A172 (cell line): ENCODE measurements around the gene DNAJC5. TPM values are rescaled to one million over a fixed set of nuclear protein-coding genes. Genes with fewer than 3 reads are reported as not detected.

ENCODE experiments used
- DNase-seq: peaks from one replicate; pipeline ENCODE4 v3.0.0-alpha.2; 2015; ENCODE audit warnings: low spot score
- total RNA-seq: library from RNA; depleted of rRNA; stranded (reverse); fragments of >200 nt; shearing (Covaris generic); gene quantifications from 2 replicates; pipeline ENCODE4 v1.2.3, GENCODE V29; 2014; rRNA removed

Gene DNAJC5
- total RNA-seq, 1 experiment from 2014 or later, result 50.2 TPM

DNA sequence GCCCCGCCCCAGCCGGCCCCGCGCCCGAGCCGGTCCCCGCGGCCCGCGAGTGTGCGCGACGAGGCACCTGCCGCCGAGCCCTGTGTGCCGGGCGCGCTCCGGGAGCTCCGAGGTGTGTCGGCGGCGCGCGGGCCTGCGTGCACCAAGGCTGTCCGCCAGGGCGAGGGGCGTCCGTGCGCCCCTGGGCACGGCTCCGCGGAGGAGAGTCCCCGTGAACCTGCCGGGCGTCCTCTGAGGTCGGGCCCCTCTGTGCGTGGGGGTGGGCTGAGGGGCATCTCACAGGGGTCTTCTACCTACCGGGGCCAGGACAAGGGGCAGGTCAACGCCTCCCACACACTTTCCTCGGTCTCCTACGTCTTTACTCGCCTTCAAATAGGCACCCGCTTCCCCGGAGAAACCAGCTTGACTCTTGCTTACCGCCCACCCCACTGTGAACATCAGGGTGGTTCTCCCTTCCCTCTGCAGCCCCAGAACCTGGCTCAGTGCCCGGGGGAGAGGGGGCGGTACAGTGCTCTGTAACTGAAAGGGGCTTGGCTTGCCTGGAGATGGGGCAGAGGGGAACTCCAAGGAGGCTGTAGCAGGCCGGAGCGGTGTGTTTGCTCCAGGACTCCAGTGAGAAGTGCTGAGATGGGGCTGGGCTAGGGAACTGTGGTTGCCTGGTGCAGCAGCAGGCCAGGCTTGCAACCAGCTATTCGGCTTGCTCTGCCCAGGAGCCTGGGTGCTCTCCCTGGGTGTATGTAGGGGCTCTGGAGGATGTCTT lies 84.8 kb downstream of the DNAJC5 start, which contains the start of gene SAMD10:
SAMD10 (minus strand) TSS at position 86 of the 760 bp plus-strand sequence. CDS start 175 bp downstream, outside the sequence.
- DNase-seq, result no peak

DNA sequence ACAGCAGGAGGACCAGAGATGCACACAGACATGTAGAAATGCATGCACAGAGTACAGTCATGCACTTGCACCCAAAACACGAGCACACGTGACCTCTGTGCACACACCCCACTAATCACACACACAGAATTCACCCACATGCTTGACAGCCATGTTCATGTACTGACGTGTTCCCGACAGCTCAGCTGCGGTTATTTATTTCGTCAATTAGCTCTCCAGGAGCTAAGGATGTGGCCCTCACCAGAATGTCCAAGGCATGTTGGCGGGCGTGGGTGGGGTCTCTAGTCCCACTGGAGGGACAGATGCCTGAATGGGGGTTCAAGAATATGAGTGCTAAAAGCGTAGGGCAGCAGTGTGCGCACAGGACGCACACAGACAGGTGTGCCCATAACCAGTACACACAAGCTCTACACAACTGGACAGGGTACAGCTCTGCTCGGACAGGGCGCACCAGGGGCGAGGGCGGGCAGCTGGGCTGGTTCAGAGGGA lies 85.4 kb downstream of the DNAJC5 start:
- DNase-seq, result no peak

DNA sequence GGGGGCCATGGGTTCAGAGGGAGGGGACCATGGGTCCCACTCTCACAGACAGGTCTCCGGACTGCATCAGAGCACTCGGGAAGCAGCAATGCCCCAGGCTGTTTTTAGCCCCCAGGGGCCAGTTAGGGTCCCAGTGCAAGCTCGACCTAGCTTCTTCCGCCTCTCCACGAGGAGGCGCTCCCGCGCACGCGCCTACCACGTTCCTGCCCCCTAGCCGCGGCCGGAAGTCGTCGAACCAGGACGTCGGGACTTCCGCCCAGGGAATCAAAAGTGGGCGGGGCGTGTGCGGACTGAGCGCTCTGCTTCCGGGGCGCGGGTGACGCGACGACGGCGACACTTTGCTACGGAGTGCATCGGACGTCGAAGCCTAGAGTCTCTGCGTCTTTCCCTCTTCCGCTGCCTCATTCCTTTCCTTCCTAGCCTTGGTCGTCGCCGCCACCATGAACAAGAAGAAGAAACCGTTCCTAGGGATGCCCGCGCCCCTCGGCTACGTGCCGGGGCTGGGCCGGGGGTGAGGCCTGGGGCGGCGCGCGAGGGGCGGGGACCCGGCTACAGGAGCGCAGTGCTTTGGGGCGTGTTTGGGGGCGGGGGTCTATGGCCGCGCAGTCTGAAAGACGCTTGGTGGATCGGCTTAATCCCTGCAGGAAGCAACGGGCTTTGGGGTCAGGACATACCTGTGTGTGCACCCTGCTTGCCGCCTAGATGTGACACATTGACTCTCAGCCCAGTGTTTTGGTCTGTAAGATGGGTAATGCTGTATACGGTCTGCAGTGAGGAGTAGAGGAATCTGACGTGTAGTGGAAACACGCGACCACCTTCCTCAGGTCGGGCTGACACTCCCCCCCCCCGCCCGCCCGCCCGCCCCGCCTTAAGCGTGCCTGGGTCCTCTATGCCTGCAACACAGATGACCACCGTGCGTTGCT lies 86.1 kb downstream of the DNAJC5 start, which contains the start of gene PRPF6:
PRPF6 (plus strand) TSS at position 327 of the 923 bp plus-strand sequence; CDS start at position 441, 114 bp downstream.
- peak; percentile 93 for DNase-seq

DNA sequence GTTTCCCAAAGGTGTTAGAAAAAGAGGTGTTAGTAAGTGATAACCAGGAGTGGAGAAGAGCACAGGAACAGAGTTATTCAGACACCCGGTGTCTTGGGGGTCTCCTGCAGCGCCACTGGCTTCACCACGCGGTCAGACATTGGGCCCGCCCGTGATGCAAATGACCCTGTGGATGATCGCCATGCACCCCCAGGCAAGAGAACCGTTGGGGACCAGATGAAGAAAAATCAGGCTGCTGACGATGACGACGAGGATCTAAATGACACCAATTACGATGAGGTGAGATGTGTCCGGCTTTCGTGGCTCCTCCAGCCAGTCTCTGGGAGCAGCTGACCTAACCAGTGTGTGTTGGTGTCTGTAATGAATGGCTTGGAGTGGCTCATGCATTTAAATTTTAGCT lies 88.0 kb downstream of the DNAJC5 start:
- no peak for DNase-seq

Other genes starting within 250 kb of the DNAJC5 start
- 2.2 and 2.6 TPM in 2 replicates for gene STMN3, start 241.7 kb upstream of the DNAJC5 start, total RNA-seq
- 17.8 and 22.2 TPM in 2 replicates for gene RTEL1, start 236.8 kb upstream of the DNAJC5 start, total RNA-seq
- 2.4 and 3.4 TPM in 2 replicates for gene TNFRSF6B, start 198.5 kb upstream of the DNAJC5 start, total RNA-seq
- gene ARFRP1, start 187.2 kb upstream of the DNAJC5 start, total RNA-seq, result 61.1 and 65.7 TPM in 2 replicates
- 29.8 and 33.2 TPM in 2 replicates for gene ZGPAT, start 187.1 kb upstream of the DNAJC5 start, total RNA-seq
- 53.8 and 59.0 TPM in 2 replicates for gene LIME1, start 158.5 kb upstream of the DNAJC5 start, total RNA-seq
- 88.0 and 97.9 TPM in 2 replicates for gene SLC2A4RG, start 155.3 kb upstream of the DNAJC5 start, total RNA-seq
- 6.8 and 10.3 TPM in 2 replicates for gene ZBTB46, start 63.9 kb upstream of the DNAJC5 start, total RNA-seq
- gene ABHD16B, start 33.6 kb upstream of the DNAJC5 start, total RNA-seq, result not detected in 2 replicates
- 149 and 174 TPM in 2 replicates for gene TPD52L2, start 29.9 kb upstream of the DNAJC5 start, total RNA-seq
- 27.2 and 27.6 TPM in 2 replicates for gene UCKL1, start 61.3 kb downstream of the DNAJC5 start, total RNA-seq
- gene ZNF512B, start 74.8 kb downstream of the DNAJC5 start, total RNA-seq, result 16.8 and 17.0 TPM in 2 replicates
- 0.77 TPM in 1 of 2 replicates, not detected in the other for gene SAMD10, start 84.5 kb downstream of the DNAJC5 start, total RNA-seq
- 74.2 and 74.7 TPM in 2 replicates for gene PRPF6, start 86.0 kb downstream of the DNAJC5 start, total RNA-seq
- gene C20orf204, start 141.1 kb downstream of the DNAJC5 start, total RNA-seq, result 0.89 and 1.2 TPM in 2 replicates
- 0.21 and 1.9 TPM in 2 replicates for gene SOX18, start 154.5 kb downstream of the DNAJC5 start, total RNA-seq
- gene TCEA2, start 168.1 kb downstream of the DNAJC5 start, total RNA-seq, result 52.7 and 58.3 TPM in 2 replicates
- 29.3 and 29.5 TPM in 2 replicates for gene RGS19, start 184.4 kb downstream of the DNAJC5 start, total RNA-seq
- 0.81 and 1.2 TPM in 2 replicates for gene OPRL1, start 185.0 kb downstream of the DNAJC5 start, total RNA-seq
- gene LKAAEAR1, start 189.3 kb downstream of the DNAJC5 start, total RNA-seq, result 0.24 TPM in 1 of 2 replicates, not detected in the other
- not detected in 2 replicates for gene NPBWR2, start 212.4 kb downstream of the DNAJC5 start, total RNA-seq